ENCODE results near the gene FAM120C. TPM values are rescaled to one million over a fixed set of nuclear protein-coding genes. Genes with fewer than 3 reads are reported as not detected.
A peak's percentile ranks its signal among the peaks of the same experiment; 100 is the strongest.

The FAM120C gene
- total RNA-seq, 1 donor from 2014 or later: 0.53 TPM

DNA sequence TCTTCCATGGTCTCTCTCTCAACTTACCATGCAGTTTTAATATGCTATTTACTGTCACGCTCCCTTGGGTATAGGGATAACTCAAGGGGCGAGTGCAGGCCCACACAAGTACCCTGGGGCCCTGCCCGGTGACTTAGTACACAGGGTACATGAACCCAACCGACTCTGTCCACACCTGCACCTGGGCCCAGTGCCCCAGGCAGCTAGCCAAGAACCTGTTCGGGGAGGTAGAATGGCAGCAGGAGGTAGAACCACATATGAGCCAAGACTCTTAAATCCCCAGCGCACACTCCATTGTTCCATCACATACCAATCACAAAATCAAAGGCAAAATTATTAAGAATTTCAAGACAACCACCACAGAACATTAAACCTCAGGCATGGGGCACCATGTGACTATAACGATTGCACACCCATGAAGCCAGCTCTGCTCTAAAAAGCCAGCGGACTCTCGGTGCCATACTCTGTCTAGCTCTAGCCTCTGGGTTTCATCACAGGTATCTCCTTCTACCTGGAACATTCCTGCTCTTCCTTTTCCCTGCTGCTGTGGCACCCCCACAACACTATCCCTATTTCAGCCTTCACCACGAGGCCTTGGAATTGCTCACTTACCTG lies 153.4 kb downstream of the FAM120C start:
- no peaks in the 10 kb centered on the region for H3K36me3 ChIP-seq (ENCODE audit: control insufficient read depth, insufficient read depth, low read length)
- no peak for FAIRE-seq

DNA sequence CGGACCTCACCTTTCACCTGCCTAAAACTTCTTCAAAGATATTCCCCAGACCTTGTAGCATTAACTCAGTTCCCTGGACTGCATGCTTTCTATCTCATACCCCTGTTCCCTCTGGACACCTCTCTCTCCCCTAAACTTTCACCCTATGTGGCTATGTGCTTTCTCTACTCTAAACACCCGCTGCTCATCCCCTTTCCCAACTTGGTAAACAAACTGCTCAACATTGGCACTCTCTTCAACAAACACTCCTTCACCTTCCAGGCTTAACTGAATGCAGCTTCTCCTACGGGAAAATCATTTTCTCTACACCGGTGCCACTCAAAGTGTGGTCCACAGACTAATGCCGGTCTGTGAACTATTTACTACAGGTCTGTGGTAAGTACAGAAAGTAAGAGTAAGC lies 158.7 kb downstream of the FAM120C start:
- TF ChIP-seq, protein P1, sequence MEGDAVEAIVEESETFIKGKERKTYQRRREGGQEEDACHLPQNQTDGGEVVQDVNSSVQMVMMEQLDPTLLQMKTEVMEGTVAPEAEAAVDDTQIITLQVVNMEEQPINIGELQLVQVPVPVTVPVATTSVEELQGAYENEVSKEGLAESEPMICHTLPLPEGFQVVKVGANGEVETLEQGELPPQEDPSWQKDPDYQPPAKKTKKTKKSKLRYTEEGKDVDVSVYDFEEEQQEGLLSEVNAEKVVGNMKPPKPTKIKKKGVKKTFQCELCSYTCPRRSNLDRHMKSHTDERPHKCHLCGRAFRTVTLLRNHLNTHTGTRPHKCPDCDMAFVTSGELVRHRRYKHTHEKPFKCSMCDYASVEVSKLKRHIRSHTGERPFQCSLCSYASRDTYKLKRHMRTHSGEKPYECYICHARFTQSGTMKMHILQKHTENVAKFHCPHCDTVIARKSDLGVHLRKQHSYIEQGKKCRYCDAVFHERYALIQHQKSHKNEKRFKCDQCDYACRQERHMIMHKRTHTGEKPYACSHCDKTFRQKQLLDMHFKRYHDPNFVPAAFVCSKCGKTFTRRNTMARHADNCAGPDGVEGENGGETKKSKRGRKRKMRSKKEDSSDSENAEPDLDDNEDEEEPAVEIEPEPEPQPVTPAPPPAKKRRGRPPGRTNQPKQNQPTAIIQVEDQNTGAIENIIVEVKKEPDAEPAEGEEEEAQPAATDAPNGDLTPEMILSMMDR (IDR thresholded peaks at IDR 0.05; ENCODE audit: insufficient read depth, low read length, severe bottlenecking): no peak
- Histone ChIP-seq H3K36me3 (ENCODE audit: control insufficient read depth, insufficient read depth, low read length) (peaks cover 1% of the 10 kb centered on the region), H3K27me3 (ENCODE audit: control insufficient read depth, insufficient read depth, low read length) (no peaks in the 10 kb centered on the region), H3K4me3 (ENCODE audit: low read depth, low read length) (no peak overlapping the region)
- FAIRE-seq (no peak), DNase-seq (ENCODE audit: low read depth) (no peak)

More for the DNA sequence above, 153.4 kb downstream of the FAM120C start:
- peak; percentile 62 for DNase-seq (ENCODE audit: low read depth)
- TF ChIP-seq, protein P1 (IDR thresholded peaks at IDR 0.05; ENCODE audit: insufficient read depth, low read length, severe bottlenecking): no peak
- Histone ChIP-seq H3K27me3 (ENCODE audit: control insufficient read depth, insufficient read depth, low read length) (no peaks in the 10 kb centered on the region), H3K4me3 (ENCODE audit: low read depth, low read length) (no peak overlapping the region)

Other genes with a start within 250 kb of the FAM120C start
- gene PHF8, start 138.8 kb downstream of the FAM120C start, total RNA-seq: 12.6 and 15.4 TPM in 2 replicates
- 0.26 and 0.51 TPM in 2 replicates for gene WNK3, start 174.8 kb upstream of the FAM120C start, total RNA-seq